Fibroblast of peridontal ligament (primary cell): Measurements from ENCODE around the gene OXA1L.
"Not testable (repeated sequence)": the region's sequence is repeated elsewhere in the genome, so short reads cannot be mapped to it uniquely, and the experiment has no call there.

ENCODE experiments used
- DNase-seq: peaks from one replicate; pipeline ENCODE4 v3.0.0-alpha.2; 2010; ENCODE audit errors: extremely low read depth

Gene OXA1L

GRCh38 chr14:22766457-22767322 lies at the start of gene OXA1L:
TSS of gene OXA1L (plus strand) at chr14:22766688. CDS start at chr14:22766702, 14 bp downstream.
- DNase-seq, result peak; percentile 99

GRCh38 chr14:22718091-22718490 lies 48.4 kb upstream of the OXA1L start:
- DNase-seq, result no peak

- DNase-seq, result no peak
Observed at GRCh38 chr14:22721213-22721612, 45.3 kb upstream of the OXA1L start.

GRCh38 chr14:22723815-22724214 lies 42.7 kb upstream of the OXA1L start:
- no peak for DNase-seq

- DNase-seq, result not testable (repeated sequence)
Observed at GRCh38 chr14:22724847-22725246, 41.6 kb upstream of the OXA1L start.

- DNase-seq, result not testable (repeated sequence)
Observed at GRCh38 chr14:22725374-22725773, 41.1 kb upstream of the OXA1L start.

- DNase-seq, result no peak
Observed at GRCh38 chr14:22726012-22726411, 40.5 kb upstream of the OXA1L start.

- DNase-seq, result not testable (repeated sequence)
Observed at GRCh38 chr14:22732062-22732461, 34.4 kb upstream of the OXA1L start.

GRCh38 chr14:22733829-22734228 lies 32.7 kb upstream of the OXA1L start:
- DNase-seq, result no peak

- no peak for DNase-seq
Observed at GRCh38 chr14:22735096-22735495, 31.4 kb upstream of the OXA1L start.

- DNase-seq, result not testable (repeated sequence)
Observed at GRCh38 chr14:22736384-22736783, 30.1 kb upstream of the OXA1L start.

- no peak for DNase-seq
Observed at GRCh38 chr14:22737052-22737451, 29.4 kb upstream of the OXA1L start.

- DNase-seq, result no peak
Observed at GRCh38 chr14:22739423-22739822, 27.1 kb upstream of the OXA1L start.

- DNase-seq, result no peak
Observed at GRCh38 chr14:22740020-22740419, 26.5 kb upstream of the OXA1L start.

GRCh38 chr14:22747769-22748168 lies 18.7 kb upstream of the OXA1L start:
- no peak for DNase-seq

GRCh38 chr14:22748206-22748605 lies 18.3 kb upstream of the OXA1L start:
- DNase-seq, result no peak

GRCh38 chr14:22748631-22749068 lies 17.8 kb upstream of the OXA1L start:
- no peak for DNase-seq

- DNase-seq, result no peak
Observed at GRCh38 chr14:22752422-22752821, 14.1 kb upstream of the OXA1L start.

GRCh38 chr14:22753586-22753985 lies 12.9 kb upstream of the OXA1L start:
- DNase-seq, result no peak

- not testable (repeated sequence) for DNase-seq
Observed at GRCh38 chr14:22757972-22758650, 8.4 kb upstream of the OXA1L start.

GRCh38 chr14:22761734-22762133 lies 4.8 kb upstream of the OXA1L start:
- no peak for DNase-seq

- peak; percentile 12 for DNase-seq
Observed at GRCh38 chr14:22764382-22764781, 2.1 kb upstream of the OXA1L start.

- DNase-seq, result no peak
Observed at GRCh38 chr14:22767323-22767589, 768 bp downstream of the OXA1L start.
